HL-60/S4 treated with phorbol 12-myristate 13-acetate at 8.2 ng/mL for 4 days and 3 days (cell line): ENCODE results near the gene PTPRN2.
"Not testable (repeated sequence)": the region's sequence is repeated elsewhere in the genome, so short reads cannot be mapped to it uniquely, and the experiment has no call there.

ENCODE experiments used
- in situ Hi-C: fragments of 300-500 bp; cut with MboI; formaldehyde crosslinking; loops from 2 replicates; pipeline ENCODE4 v1.15.0; 2022; ENCODE audit warnings: low sequenced_read_pairs

The PTPRN2 gene

DNA sequence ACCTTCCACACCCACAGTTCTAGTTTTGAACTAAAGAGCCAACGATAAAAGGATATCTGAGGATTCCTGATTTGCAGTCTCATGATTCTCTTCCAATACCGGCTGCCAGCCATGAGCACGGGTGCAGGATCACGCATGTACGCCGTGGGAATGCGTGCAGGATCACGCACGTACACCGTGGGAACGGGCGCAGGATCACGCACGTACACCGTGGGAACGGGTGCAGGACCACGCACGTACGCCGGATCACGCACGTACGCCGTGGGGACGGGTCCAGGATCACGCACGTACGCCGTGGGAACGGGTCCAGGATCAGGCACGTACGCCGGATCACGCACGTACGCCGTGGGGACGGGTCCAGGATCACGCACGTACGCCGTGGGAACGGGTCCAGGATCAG lies 677.6 kb downstream of the PTPRN2 start:
- in situ Hi-C loops = not testable (repeated sequence)

DNA sequence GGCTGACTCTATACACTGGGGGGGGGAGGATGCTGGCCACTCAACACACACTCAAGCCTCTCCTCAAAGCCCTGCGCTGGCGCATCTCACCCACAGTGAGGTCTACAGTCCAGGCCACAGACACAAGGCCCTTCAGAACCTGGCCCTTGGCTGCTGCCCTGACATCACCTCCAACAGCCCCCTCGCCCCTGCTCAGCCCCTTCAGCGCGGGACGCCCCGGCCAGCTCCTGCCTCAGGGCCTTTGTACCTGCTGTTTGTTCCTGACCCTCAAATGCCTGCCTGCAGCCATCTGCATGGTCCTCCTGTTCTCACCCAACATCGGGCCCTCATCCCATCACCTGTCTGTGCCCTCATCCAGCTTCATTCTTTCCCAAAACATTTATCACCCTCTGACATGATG lies 678.3 kb downstream of the PTPRN2 start:
- in situ Hi-C loops = no loop called here

DNA sequence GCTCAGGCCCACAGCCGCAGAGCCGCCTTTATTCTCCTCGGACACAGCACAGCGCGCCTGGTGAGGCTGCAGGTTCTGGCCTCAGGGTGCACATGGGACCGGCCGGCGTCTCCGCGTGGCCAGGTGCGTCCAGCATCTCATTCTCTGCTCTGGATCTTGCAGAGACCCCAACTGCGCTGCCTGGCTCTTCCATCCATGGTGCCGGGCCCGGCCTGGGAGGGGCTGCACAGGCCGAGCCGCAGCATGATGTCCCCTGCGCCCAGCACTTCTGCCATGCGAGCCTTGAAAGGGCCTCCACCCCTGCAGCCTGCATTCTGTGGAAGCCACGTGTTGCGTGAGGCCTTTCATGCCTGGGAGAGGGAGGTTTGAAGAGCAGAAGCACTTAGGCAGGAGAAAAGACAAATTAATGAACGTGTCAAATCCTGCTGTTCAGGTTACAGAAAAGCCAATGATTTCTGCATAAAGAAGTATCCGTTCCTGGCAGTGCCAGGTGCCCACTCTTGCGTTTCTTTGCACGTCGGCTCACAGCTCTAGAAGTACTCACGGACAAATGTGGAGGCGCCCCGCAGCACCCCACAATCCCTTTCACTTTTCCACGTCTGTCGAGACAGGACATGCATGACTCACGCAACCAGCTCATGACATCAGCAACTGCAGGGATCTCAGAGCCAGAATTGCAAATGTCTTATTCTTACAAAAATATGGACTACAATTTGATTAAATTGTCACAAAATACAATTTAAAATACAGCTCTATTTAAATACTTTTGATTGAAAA lies 679.4 kb downstream of the PTPRN2 start:
- in situ Hi-C loops = no loop called here

DNA sequence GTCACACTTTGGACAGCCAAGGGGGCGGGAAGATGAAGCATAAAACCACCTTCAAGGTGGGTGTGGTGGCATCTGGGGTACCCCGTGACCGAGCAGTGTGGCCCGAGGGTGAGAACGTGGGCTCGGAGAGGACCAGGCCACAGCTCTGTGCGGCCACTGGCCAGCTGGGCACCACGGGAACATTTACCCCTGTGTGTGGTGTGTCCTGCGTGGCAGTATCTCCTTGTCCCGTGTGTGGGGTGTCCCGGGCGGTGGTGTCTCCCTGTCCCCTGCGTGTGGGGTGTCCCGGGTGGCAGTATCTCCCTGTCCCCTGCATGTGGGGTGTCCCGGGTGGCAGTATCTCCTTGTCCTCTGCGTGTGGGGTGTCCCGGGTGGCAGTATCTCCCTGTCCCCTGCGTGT lies 680.5 kb downstream of the PTPRN2 start:
- in situ Hi-C loops = no loop called here

DNA sequence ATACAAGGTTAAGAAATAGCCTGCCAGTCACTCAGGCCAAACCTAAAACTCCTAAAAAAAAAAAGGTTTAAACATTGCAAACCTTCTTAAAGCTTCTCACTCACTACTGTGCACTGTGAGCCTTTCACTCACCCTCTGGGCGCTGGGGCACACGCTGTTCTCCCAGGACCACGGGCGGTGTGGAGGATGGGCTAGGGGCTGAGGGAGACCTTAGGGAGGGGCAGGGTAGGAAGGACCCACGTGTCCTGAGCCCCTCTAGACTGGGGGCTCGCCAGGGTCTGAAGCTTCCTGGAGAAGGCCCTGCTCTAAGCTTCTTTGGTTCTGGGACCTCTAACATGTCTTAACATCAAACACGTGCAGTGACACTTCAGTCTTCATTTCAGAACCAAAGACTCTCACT lies 681.0 kb downstream of the PTPRN2 start:
- in situ Hi-C loops = no loop called here

GRCh38 chr7:157905651-157906461 lies 681.8 kb downstream of the PTPRN2 start:
- in situ Hi-C loops = no loop called here

- in situ Hi-C loops = no loop called here
Observed at GRCh38 chr7:157904866-157905570, 682.6 kb downstream of the PTPRN2 start.

DNA sequence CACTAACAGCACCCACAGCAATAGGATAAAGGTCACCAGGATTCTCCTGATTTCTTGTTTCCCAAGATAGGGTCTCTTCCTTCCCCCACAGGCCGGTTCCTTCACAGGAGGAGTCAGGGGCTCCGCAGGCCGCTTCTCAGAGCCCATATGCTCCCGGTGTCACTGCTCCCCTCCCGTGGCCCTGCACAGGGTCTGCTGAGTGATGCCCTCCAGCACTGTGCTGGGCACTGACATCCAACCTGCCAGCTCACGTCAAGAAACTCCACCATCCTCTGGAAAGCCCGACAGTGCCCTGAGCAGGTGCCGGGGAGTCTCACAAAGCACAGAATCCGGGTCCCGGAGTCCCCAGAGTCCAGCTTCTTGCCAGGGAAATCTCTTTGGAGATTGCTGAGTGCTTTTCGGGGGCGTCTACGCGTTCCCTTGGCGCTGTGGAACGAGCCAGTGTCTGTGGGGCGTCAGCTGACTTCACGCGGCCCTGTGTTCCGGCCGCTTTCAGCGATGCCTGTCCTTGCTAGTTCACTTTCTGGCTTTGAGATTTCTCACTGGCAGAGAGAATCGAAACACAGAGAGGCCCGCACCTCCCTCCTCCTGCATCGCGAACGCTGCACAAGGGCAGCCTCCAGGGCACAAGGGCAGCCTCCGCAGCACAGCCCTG lies 683.3 kb downstream of the PTPRN2 start:
- in situ Hi-C loops = no loop called here

- in situ Hi-C loops = no loop called here
Observed at GRCh38 chr7:157903710-157904109, 683.9 kb downstream of the PTPRN2 start.

DNA sequence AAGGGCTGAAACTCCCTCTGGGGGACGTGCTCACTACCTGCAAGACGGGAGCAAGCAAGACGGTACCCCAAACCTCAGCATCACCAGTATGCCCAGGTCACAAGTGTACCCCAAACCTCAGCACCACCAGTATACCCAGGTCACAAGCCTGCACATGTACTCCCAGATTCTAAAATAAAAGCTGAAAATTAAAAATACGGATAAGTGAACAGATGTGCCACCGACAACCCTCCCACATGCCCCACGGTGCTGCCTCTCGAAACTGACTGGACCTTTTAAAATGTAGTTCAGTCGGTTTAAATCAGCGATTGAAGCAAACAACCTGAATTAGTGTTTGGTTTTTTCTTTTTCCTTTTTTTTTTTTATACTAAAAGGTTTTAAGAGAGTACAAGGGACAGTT lies 684.3 kb downstream of the PTPRN2 start:
- in situ Hi-C loops = no loop called here

DNA sequence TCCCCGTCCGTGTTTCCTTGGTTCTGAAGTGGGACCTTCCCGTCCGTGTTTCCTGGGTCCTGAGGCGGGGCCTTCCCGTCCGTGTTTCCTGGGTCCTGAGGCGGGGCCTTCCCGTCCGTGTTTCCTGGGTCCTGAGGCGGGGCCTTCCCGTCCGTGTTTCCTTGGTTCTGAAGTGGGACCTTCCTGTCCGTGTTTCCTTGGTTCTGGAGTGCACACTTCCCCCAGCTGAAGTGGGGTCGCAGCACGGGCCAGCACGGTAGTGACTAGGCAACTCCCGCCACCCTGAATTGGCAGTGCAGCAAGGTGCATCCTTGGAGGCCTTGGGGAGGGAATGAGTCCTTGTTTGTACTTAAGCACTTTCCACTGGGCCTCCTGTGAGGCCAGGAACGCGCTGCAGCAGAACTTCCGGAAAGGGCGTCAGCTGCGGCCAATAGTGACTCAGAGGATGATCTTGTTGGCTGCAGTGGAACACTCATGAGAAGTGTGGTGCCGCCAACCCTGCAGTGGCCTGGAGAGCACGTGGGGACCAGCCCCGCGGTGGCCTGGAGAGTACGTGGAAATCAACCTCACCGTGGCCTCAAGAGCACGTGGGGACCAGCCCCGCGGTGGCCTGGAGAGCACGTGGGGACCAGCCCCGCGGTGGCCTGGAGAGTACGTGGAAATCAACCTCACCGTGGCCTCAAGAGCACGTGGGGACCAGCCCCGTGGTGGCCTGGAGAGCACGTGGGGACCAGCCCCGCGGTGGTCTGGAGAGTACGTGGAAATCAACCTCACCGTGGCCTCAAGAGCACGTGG lies 685.6 kb downstream of the PTPRN2 start:
- in situ Hi-C loops = not testable (repeated sequence)

DNA sequence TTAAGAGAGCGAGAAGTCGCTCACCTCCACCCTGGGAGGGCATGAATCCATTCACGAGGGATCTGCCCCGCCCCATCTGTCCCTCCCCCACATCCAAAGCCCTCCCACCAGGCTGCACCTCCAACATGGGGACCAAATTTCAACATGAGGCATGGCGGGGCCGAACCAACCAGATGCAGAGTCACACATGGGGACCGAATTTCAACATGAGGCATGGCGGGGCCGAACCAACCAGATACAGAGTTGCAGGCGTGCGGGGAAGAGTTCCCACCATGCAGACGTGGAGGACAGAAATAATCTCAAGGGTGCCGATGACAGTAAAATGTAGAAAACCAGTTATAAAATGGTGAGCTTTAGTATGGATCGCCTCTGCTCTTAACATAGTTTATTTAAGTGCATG lies 686.5 kb downstream of the PTPRN2 start:
- in situ Hi-C loops = no loop called here

DNA sequence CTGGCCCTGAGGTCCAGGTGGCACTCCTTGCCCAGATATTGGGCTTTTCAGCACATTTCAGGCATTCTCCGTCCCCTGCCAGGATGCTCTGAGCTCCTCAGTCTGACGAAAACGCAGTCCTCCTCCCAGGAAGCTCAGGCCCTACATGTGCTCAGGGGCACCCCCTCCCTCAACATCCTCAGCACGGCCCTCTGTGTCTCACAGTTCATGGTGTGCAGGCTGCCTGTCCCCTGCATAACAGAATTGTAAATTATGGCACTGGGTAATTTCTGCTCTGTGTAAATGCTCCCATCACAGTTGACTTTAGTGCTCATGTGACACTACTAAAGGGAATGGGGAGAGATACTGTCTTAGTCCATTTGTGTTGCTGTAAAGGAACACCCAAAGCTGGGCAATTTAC lies 687.1 kb downstream of the PTPRN2 start:
- in situ Hi-C loops = no loop called here

- in situ Hi-C loops = no loop called here
Observed at GRCh38 chr7:157900011-157900410, 687.6 kb downstream of the PTPRN2 start.

DNA sequence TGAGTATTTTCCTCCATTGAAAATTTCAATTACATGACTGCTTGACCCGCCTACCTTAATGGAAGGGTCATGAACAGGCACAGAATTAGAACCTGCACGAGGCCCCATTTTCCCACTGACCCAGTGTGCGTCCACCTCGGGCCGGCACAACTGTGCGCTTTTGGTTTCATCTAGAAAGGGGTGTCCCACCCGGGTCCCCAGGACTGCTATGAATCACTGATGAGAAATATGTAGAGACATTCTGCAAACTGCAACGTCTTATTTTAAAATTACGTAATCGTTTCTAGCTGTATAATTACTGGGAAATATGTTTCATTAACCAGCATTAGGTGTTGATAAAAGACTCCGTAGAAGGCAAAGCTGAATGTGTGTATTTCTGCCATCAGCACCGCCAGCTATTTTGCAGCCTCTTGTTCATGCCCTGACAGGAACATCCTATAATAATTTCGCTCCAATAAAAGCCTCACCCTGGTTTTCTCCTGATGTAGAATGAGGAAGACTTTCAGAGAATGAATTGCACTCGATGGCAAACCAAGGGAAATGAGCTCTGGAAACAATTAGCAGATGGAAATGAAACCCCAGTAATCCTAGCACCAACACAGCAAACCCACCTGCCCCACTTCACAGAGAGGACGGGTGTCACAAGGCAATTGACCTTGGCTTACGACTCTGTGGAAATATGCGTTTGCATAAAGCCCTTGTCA lies 688.7 kb downstream of the PTPRN2 start:
- in situ Hi-C loops = no loop called here

DNA sequence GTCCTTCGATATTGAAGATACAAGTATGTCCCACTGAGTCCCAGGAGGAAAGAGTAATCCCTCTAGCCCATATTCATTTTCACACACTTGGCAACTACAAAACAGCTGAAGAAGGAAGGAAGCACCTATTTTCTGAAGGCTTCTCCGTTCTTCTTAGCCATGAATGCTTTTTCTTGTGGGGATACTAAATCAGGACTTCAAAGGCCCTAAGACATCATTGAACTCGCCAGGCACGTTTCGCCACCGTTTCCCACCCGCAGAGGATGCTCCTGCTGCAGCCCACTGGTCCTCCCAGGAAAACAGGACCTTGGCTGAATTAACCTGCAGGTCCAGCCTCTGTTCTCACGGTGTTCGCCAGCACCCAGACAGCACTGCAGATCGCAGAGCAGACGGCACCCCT lies 689.4 kb downstream of the PTPRN2 start:
- in situ Hi-C loops = no loop called here

DNA sequence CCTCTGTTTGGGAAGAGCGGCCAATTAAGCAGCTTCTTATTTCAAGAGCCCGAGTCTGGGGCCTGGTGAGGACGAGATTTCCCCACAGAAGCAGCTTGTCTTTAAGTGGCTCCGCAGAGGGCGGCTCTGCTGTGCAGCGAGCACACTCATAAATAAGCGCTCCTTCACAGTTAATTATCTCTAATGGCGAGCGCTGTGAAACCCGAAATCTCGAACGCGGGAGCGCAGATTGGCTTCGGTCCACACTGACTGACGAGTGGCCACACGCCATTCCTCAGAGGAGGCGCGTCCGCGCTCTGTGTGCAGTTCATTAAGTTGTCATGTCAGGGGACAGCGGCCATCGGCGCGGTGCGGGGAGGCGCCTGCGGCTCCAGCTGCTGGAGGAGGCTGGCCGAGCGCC lies 689.9 kb downstream of the PTPRN2 start:
- in situ Hi-C loops = no loop called here

DNA sequence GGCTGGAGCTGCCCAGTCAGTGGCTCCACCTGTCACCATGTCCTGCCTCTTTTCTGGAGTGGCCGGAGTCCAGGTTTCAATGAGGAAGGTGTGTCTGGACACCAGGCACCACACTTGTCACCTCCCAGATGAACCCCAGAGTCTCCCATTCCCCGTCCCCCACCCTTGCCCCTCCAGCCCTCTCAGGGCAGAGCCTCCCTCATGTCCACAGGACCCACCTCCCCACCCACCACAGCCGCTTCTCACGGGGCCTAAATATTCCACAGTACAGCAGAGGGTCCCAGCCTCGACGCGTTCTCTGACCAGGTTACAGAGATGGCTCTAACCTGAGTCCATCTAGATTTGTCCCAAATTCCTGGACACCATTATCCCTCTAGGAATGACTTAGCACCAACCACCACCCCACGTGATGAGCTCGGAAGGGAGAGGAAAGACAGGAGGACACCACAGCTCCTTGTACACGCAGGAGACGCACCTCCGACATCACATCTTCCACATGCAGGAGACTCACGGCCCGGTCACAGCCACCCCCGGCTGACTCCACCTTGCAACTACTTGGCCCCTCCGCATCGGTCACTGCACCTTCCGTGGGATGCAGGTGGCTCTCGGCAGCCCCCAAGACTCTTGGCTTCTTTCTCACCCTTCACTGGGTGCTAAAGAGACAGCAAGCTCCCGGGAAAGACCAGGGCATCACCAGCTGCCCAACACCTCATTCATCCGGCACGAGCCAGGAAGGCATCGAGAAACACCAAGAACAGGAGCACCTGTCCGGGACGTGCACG lies 690.7 kb downstream of the PTPRN2 start:
- in situ Hi-C loops = no loop called here

- in situ Hi-C loops = not testable (repeated sequence)
Observed at GRCh38 chr7:157896376-157896675, 691.3 kb downstream of the PTPRN2 start.
